Chondrocyte (in vitro differentiated cells): ENCODE data around the gene TSPAN12. TPM values are rescaled to one million over a fixed set of nuclear protein-coding genes. Genes with fewer than 3 reads are reported as not detected.

Source experiments
- DNase-seq: peaks from one replicate; pipeline ENCODE4 v3.0.0; 2021; ENCODE audit warnings: mixed read lengths, low spot score
- H3K27ac Mint-ChIP-seq: one replicate; pipeline ENCODE4 v1.8.0; 2021; ENCODE audit warnings: mild to moderate bottlenecking, moderate library complexity, mixed read lengths; ENCODE audit not compliant: unreplicated experiment
- H3K27me3 Mint-ChIP-seq: 2 replicates; pipeline ENCODE4 v1.8.0; 2021; ENCODE audit warnings: low read depth, mixed read lengths
- H3K36me3 Mint-ChIP-seq: 2 replicates; pipeline ENCODE4 v1.8.0; 2021; ENCODE audit warnings: low read depth, mixed read lengths
- H3K4me1 Mint-ChIP-seq: 2 replicates; pipeline ENCODE4 v1.8.0; 2021; ENCODE audit warnings: low read depth, mild to moderate bottlenecking, mixed read lengths
- H3K4me3 Mint-ChIP-seq: one replicate; pipeline ENCODE4 v1.8.0; 2021; ENCODE audit warnings: mild to moderate bottlenecking, moderate library complexity, mixed read lengths; ENCODE audit not compliant: unreplicated experiment
- H3K9me3 Mint-ChIP-seq: 2 replicates; pipeline ENCODE4 v1.8.0; 2021; ENCODE audit warnings: low read depth, mixed read lengths
- CTCF ChIP-seq: fragments of 200-600 bp; sonication (generic); IDR thresholded peaks from 2 replicates; pipeline ENCODE4 v1.5.0; 2021; ENCODE audit warnings: antibody characterized with exemption, mild to moderate bottlenecking, moderate library complexity
- total RNA-seq: library from RNA; stranded (reverse); gene quantifications from 3 replicates; pipeline ENCODE4 v1.2.1, GENCODE V29; 2021

Gene TSPAN12
- total RNA-seq, 1 donor from 2014 or later: 7.8 TPM

DNA sequence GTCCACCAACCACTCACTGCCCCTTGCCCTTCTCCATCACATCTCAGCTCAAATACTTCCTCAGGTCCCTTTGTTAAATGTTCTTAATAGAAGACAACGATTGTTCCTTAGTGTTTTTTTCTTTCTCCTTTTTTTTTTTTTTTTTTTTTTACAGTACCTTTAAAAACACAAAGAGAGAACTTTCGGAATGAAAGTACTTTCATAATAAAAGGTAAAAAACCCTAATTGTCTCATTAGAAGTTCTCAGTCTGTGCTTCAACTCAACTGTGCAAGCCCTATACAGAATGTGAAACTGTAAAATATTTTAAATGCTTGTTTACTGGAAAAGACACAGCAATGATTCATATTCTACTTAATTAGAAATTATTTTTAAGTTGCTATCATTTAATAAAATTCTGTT is 29.4 kb downstream of the TSPAN12 start:
- peaks cover 12% of the 10 kb centered on the region for H3K9me3 Mint-ChIP-seq

DNA sequence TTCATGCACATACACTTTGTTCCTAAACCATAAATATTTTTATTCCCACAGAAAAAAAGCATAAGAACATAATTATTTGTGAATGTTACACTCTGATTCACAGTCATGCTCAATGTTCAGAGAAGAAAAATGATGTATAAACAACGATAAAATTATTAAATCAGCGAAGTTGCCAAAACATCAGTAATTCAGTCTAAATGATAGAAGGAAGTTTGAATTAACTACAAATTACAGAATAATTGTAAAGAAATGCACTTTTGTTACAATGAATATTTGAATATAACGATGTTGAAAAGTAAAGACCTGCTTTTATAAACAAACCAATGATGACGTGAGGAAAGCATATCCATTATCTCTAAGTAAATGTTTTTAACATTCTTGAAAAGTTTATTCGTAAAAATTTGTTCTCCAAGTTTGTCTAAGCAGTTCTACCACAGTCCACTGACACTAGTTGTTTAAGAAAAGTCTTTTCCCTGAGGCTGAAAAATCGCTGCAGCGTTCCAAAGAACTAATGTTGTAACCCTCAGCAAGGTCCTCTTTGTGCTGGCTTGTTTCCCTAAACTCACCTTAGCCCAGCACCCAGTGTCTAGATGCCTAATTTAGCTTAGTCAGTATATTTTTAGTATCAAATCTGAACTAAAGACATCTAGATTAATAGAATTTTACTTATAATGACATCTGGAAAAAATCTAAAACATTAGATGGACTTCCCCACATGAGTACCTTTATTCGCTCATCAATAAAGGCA is 30.4 kb downstream of the TSPAN12 start:
- Mint-ChIP-seq H3K27ac (no peak overlapping the region), H3K9me3 (peaks cover 12% of the 10 kb centered on the region), H3K4me3 (no peak overlapping the region), H3K27me3 (no peaks in the 10 kb centered on the region), H3K36me3 (peaks cover 11% of the 10 kb centered on the region), H3K4me1 (peaks cover 8% of the 10 kb centered on the region)
- TF ChIP-seq CTCF: no peak
- no peak for DNase-seq

More for the DNA sequence above, 29.4 kb downstream of the TSPAN12 start:
- H3K4me1 Mint-ChIP-seq: peaks cover 8% of the 10 kb centered on the region
- no peak overlapping the region for H3K27ac Mint-ChIP-seq
- no peaks in the 10 kb centered on the region for H3K27me3 Mint-ChIP-seq
- DNase-seq: no peak
- H3K36me3 Mint-ChIP-seq: peaks cover 11% of the 10 kb centered on the region
- no peak overlapping the region for H3K4me3 Mint-ChIP-seq
- no peak for TF ChIP-seq CTCF

GRCh38 chr7:120825576-120825975 is 32.4 kb downstream of the TSPAN12 start:
- TF ChIP-seq CTCF: no peak
- Mint-ChIP-seq H3K36me3 (peaks cover 3% of the 10 kb centered on the region), H3K27me3 (no peaks in the 10 kb centered on the region), H3K9me3 (peaks cover 3% of the 10 kb centered on the region), H3K4me1 (peaks cover 8% of the 10 kb centered on the region), H3K4me3 (no peak overlapping the region), H3K27ac (no peak overlapping the region)
- DNase-seq: no peak

GRCh38 chr7:120825152-120825551 is 32.8 kb downstream of the TSPAN12 start:
- DNase-seq: no peak
- Mint-ChIP-seq H3K27ac (no peak overlapping the region), H3K4me1 (peaks cover 8% of the 10 kb centered on the region), H3K4me3 (no peak overlapping the region), H3K36me3 (peaks cover 1% of the 10 kb centered on the region), H3K9me3 (no peaks in the 10 kb centered on the region), H3K27me3 (no peaks in the 10 kb centered on the region)
- no peak for TF ChIP-seq CTCF

DNA sequence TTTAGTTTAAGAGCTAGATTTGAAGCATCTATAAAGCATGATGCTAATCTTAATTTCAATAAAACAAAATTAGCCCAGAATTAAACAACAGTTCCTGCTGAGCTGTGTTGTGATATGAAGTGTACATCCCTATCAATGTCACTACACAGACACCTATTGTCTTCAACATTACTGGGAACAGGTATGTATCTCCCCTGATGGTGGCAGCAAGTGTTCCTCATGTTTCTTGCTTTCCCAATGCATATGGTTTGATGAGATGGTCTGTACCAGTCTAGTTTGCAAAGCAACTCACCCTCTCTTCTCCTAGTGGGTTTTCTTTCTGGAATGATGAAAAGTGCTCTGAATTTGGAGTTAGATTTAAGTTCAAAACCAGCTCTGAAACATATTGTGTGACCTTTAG is 38.1 kb downstream of the TSPAN12 start:
- Mint-ChIP-seq H3K27ac (no peak overlapping the region), H3K27me3 (no peaks in the 10 kb centered on the region), H3K36me3 (peaks cover 4% of the 10 kb centered on the region), H3K4me3 (no peak overlapping the region), H3K4me1 (peaks cover under 1% of the 10 kb centered on the region), H3K9me3 (no peaks in the 10 kb centered on the region)
- DNase-seq: no peak
- TF ChIP-seq CTCF: no peak
